Kidney glomerular epithelial cell (primary cell): Measurements from ENCODE around the gene TANC1.

ENCODE experiments used
- DNase-seq: peaks from one replicate; lab custom pipeline; 2025; lab: John Stamatoyannopoulos, UW

TANC1 gene

DNA sequence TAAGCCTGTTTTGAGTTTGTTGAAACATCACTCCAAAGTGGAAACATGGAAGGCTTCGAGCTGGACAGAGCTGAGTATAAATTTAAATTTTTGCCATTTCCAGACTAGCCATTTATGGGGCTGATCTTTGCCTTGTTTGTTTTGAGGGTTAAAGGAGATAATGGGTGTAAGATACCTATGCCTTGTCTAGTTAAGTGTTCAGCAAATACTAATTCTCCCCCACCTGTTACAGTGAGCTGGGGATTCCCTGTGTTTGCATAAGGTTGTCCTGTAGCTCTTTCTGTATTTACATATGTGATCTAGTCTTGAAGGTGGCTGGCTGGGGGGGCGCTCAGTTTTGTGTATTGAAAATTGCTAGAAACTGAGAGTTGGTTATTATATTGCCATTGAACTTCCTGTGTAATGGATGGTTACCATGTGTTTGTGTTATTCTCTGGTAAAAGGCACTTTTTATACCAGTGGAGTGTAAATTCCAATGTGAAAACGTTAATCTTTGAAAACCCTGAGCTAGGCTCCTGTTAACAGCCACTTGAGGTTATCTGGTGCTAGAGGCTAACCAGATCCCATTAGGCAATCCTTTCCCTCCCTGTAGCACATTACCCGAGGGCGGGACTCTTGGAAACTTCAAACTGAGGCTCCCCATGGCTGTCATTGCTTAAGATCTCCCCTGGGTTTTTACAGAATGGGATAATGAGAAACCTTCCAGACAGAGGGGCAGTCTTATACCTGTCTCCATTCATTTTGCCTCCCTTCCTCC lies 26.7 kb downstream of the TANC1 start:
- DNase-seq, result no peak

DNA sequence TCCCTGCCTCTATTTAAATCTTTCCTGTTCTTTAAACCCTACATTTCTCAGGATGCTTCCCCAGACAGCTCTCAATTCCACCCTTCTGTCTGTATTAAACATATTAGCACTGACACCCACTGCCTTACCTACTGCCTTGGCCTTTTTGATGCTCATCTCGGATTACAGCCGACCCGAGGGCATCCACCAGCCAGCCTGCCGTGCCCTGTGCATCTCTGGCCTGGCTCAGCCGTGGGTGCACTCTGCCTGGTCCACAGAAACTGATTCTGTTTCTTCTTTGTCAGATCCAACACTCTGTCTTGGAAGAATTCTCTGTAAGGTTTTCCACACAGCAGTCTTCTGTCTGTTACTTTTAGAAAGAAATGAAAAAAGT lies 27.2 kb downstream of the TANC1 start:
- DNase-seq, result no peak

DNA sequence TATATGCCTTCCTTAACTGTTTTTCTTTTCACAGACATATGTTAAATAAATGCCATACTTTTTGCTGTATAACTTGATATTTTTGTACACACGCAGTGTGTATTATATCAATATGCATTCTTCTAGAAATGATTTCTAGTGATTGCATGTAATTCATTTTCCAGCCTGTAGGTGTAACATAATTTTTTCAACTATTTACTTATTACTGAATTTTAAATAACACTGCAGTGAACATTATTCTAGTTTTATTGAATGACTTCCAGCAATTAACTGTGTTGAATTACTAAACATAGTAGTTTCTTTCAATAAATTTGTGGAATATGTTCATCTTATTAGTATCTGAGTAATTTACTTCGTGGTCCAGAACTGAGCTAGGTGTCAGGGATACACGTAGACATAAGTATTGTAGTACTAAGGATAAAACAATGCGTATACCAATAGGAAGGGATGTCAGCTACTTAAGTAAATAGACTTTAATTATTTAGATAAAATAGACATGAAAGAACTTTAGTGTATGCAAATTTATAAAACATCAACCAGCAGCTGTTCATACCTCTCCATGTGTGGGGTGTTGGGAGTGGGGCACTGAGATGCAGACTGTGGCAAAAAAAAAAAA lies 28.0 kb downstream of the TANC1 start:
- DNase-seq, result no peak

DNA sequence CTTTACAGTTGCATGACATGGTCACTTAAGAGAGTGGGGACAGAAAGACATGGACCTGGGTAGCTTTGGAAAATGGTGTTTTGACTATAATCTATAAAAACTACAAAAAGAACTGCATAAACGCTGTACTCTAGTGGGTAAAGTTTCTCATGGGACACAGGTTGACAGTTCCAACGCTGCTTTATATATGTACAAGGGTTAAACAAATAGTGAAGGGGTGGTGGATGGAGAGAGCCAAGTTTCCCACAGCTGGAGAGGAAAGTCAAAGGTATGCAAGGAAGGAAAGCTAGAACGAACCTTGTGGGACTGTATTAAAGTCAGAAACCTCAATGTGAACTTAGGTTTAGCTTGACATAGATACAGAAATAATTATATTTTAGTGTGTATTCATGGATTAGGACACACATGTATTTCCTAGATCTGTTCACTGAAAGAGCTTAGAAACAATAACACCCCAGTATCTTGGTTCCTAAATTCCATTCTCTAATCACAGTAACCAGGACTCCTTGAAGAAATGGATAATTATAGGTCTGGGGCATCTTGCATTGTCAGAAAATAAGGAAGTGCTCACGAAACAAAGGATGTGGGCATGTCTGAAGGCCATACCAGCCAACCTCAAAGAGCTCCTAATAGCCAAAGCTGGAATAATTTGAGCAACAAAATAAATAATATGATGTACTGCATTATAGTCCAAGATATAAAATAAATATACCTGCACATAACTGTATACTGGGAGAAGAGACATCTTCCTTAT lies 28.8 kb downstream of the TANC1 start:
- no peak for DNase-seq

DNA sequence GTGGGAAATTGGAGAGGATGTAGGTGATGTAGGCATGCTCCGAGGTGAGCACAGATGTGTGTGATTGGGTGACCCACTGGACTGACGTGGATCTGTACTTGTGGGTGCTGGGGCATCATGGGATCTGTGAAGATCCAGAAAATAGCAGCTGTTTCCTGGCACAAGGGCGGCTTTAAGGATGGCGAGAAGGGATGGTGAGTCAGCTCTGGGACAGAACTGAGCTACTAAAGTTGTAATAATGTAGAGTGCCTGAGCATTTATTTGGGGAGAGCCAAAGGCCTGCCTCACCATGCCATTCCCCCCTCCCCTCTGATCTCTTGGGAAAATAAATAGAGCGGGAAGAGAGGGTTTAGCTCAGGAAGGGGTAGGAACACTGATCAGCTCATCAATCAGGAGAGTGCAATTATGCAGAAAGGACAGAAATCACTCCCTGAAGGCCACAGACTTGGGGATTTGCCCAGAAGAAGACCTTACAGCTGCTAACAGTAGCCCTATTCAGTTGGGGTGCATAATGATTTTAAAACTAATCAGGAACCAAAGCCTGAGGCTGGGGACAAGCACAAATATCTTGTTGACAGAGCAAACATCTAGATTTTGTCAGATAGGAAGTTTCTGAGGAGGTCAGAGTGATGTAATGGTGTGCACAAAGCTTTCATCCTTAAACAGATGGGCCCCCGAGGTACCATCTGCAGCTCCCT lies 30.3 kb downstream of the TANC1 start:
- DNase-seq, result no peak

DNA sequence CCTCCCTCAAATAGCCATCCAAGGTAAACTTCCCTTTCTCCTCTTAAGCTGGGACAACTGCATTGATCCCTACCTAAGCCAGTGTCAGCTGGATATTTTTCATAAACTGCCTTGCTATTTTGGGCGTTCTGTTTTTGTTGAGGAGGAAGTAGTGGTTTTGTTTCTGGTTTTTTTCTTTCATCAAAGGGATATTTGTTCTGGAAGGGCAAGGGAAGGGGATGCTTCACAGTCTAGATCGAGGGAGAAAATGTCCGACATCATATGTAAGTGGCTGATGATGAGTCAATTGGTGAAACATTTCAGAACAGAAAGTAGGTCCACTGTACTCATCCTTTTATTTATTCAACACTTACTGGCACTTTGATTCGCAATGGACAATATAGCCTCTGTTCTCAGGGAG lies 31.0 kb downstream of the TANC1 start:
- peak; percentile 19 for DNase-seq

DNA sequence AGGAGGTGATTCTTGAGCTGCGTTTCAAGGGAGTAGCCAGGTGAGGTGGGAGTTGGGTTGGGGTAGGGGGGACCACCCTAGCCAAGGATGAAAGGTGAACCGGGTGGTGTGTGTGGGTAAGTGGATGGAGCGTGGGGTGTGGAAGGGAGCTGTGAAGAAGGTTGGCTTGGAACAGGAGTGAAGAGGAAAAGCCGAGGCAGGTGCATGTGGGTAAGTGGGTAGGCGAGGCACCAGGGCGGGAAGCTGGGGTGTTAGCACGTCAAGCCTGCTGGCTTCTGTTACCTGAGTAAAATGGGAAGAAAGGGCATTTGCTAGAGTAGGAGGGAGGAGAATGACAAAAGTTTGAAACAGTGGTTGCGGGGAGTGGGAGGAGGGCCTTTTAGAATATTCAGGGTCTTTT lies 31.6 kb downstream of the TANC1 start:
- DNase-seq, result no peak

DNA sequence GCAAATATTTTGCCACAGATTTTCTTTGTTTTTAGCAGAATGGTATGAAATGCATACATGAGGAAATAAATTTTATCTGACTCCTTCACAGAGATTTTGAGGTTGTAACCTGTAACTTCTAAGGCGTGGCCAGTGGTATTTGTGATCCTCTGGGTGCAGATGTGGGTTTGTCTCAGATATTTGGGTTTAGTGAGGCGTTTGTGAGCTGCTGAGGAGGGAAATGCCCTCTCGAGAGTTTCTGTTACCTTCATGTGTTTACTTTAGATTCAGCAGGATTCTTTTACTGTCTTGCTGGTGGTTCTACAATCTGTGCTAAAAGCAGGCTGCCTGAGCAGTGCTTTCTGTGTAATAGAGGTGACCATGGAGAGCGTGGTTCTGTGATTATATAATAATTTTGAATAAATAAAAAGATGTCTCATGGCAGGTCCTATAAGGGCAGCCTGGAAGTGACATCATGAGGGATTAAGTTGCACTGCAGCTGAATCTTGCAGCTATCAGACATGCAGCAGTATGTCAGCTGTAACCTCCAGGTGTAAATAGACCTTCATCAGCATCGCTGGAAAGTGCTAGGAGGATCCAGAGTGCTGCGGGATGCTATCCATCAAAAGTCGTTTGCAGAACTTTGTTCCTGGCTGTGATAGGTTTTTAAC lies 34.1 kb downstream of the TANC1 start:
- no peak for DNase-seq

DNA sequence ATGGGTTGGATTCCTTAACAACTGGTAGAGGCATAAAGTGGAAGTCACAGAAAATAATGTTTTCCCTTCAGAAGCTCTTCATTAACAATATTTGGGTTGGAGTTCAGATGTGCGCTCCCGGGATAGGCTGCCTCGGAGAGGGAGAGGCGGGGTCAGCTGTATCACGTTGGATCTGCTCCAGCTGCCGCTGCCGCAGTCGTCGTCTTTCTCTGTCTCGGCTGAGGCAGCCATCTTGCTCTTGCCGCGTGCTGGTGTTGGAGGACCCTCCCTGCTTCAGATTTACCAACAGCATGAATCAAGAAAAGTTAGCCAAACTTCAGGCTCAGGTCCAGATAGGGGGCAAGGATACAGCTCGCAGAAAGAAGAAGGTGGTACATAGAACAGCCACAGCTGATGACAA lies 35.1 kb downstream of the TANC1 start:
- no peak for DNase-seq

DNA sequence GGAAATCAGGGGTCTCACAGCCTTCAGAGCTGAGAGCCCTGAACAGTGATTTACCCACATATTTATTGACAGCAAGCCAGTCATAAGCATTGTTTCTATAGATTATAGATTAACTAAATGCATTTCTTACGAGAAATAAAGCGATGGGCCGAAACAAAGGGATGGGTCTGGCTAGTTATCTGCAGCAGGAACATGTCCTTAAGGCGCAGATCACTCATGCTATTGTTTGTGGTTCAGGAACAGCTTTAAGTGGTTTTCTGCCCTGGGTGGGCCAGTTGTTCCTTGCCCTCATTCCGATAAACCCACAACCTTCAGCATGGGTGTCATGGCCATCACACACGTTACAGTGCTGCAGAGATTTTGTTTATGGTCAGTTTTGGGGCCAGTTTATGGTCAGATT lies 36.4 kb downstream of the TANC1 start:
- no peak for DNase-seq

DNA sequence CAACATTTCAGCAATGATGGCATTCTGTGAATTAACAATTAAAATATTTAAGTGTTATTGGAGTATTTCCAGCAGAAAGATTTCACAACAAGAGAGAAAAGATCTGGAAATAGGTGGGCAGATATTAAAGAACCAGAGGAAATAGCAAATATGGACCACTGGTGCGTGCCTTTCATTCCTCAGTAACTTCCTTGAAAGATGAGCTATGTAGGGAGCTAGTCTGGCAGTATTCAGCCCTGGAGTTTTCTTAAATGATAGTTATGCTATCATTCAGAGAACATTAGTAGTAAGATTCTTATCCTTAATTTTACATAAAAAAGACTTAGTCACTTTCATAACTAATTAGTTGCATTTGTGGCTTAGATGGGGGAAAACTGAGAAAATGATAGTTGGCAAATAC lies 41.5 kb downstream of the TANC1 start:
- DNase-seq, result peak; percentile 31

DNA sequence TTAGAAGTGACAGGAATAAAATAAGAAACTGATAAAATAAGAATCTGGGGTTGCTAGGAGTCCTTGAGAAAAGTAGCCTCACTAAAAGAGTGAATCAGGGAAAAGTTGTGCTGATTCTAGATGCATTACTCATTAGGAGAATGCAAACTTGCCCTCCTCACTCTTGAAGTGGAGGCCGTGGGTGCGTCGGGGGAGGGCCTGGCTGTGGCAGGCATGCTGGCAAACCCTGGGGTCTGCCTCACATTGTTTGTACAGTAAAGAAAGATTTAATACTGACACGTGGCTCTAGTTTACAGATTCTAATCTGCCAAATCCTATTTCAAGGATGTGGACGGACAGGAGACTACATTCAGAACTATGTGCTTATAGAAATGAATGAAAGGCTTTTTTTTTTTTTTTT lies 41.9 kb downstream of the TANC1 start:
- no peak for DNase-seq

DNA sequence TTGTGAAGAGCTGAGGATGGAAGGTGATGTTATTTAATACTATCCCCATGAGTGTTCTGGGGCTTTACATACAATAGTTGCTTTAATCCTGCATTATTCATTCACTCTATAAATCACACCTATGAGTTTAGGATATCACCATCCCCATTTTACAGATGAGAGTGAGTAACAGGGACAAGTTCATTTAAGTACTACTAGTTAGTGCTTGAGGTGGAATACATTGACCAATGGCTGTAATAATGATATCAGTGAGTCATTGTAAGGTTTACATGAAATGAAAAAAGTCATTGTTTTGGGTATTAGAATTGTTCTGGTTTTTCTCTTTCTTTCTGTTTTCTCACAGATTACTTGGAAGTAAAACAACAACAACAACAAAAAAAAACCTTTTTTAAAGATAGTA lies 42.5 kb downstream of the TANC1 start:
- no peak for DNase-seq

DNA sequence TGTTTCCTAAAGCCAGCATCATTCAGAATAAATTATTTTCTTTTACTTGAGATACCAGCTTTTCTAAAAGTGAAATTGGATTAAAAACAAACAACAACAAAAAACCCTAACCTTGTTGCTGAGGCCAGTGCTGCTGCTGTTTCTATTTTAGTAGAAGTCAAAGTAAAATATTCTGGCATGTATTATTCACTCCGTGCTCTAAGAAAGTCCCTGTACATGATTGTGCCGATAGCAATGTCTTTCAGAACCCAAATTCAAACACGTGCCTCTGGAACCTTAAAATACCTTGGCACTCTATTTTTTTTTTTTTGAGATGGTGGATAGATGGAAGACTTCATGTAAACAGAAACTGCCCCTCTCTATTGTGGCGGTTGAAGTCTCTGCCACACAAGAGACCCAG lies 43.7 kb downstream of the TANC1 start:
- no peak for DNase-seq

DNA sequence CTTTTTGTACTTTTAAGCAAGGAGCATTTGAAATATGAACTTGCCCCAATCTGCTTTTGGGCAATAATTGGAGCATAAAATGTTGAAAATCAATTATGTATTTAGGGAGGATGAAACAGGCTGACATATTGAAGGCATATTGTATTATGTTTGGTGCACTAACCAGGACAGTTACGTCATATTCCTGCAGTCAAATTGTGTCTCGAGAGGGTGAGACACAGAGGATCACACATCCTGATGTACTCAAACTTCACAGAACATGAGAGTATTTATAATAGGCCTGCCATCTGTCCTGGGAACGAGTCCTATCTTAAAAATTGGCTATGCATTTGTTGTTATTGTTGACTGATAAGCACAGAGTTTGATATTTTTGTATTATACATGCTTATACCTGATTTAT lies 44.7 kb downstream of the TANC1 start:
- no peak for DNase-seq

DNA sequence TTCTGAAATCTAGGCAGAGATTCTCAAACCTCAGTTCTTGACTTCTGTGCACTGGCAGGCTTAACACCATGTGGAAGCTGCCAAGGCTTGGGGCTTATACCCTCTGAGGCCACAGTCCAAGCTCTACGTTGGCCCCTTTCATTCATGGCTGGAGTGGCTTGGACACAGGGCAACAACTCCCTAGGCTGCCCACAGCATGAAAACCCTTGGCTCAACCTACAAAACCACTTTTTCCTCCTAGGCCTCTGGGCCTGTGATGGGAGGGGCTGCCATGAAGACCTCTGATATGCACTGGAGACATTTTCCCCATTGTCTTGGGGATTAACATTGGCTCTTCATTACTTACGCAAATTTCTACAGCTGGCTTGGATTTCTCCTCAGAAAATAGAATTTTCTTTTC lies 46.7 kb downstream of the TANC1 start:
- DNase-seq, result no peak

DNA sequence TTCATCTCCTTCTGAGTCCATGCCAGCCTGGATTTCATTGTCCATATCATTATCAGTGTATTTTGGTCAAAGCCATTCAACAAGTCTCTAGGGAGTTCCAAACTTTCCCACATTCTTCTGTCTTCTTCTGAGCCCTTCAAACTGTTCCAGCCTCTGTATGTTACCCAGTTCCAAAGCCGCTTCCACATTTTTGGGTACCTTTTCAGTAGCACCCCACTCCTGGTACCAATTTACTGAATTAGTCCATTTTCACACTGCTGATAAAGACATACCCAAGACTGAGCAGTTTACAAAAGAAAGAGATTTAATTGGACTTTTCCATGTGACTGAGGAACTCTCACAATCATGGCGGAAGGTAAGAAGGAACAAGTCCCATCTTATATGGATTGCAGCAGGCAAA lies 47.4 kb downstream of the TANC1 start:
- no peak for DNase-seq

DNA sequence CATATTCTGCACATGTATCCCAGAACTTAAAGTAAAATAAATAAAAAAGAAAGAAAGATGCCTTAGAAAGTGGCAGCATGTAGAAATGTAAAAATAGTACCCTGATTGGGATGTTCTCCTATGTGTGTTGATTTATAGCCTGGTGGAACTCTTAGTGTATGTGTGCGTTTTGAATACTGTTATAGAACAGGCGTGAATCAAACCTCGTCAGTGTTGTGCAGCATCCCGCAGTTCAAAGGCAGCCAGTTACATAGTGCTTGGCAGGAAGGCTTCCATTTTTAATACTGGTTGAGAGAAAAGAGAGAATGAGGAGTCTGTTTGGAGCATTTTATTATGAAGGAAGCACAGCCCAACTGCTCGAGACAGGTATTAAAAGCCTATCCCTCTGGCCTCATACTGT lies 49.4 kb downstream of the TANC1 start:
- DNase-seq, result no peak

DNA sequence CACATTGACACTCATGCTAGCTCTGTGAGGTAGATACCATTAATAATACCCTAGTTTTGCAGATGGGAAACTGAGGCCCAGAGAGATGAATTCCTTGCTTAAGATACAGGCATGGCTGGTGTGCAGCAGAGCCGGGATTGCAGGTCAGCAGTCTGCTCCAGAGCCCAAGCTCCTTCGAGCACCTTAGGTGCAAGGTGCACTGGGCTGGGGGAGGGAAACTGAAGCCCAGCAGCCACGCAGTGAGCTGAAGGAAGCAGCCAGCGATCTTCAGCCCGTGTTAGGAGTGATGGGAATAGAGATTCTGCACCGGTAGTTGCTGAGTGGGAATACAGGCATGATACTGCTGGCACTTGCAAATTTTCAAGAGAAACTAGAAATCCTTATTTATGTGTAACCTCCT lies 50.6 kb downstream of the TANC1 start:
- no peak for DNase-seq

DNA sequence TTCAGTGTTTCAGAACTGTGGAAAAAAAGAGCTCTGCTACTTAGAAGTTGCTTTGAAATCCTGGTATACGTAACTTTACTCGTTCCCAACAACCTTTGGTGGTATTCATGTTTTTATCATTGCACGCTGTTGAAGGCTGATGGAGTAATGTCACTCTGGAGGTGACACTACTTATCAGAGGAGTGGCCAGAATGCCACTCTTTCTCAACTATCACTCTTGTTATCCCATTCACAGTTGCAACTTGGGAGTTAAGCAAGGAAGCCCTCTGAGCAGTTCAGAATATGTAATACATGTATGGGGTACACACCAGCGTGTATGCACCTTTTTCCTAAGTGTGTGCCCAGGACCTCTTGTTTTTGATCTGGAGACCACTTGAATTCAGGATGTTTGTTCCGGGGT lies 53.6 kb downstream of the TANC1 start:
- DNase-seq, result no peak

DNA sequence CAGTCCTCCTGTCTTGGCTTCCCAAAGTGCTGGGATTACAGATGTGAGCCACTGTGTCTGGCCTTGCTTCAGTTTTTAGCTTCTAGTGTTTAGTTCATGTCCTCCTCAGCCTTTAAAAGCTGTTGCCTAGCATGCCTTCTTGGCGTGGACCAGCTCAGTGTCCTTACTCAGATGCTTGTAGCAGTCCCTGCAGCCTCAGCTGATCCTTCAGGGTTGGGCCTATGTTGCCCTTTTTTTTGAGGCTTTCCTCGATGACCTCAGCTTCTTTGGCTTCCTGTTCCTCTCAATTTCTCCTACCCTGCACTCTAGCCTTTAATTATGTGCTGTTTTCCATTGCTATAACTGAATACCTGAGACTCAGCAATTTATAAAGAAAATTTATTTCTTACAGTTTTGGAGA lies 57.7 kb downstream of the TANC1 start:
- no peak for DNase-seq

DNA sequence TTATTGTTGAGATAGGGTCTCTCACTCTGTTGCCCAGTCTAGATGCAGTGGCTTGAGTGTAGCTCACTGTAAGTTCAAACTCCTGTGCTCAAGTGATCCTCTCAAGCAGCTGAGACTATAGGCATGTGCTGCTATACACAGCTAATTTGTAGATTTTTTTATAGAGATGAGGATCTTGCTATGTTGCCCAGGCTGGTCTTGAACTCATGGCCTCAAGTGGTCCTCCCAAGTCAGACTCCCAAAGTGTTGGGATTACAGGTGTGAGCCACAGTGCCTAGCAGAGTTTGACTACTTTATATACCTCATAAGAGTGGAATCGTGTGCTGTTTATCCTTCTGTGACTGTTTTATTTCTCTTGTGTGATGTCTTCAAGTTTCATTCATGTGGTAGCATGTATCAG lies 60.3 kb downstream of the TANC1 start:
- no peak for DNase-seq
